Prostate gland (tissue), 2 donors: ENCODE data around the gene MYBPH.

Experiments
- POLR2AphosphoS5 ChIP-seq: sonication (generic); formaldehyde crosslinking; IDR thresholded peaks from one replicate; pipeline ENCODE4 v1.6.1; 2017; ENCODE audit warnings: antibody characterized with exemption
- TF ChIP-seq, protein P1 (sequence below), 4 experiments: fragments of 200-600 bp in 2 of 4; fragments of 450-650 bp in 2 of 4; sonication (generic) in 2 of 4; IDR thresholded peaks; 1 replicate in 3 of 4; 2 replicates in 1 of 4; pipeline ENCODE4 v1.5.1; 2016 to 2019; ENCODE audit warnings: antibody characterized with exemption in 4 of 4, mild to moderate bottlenecking in 2 of 4, moderate library complexity in 2 of 4

DNA sequence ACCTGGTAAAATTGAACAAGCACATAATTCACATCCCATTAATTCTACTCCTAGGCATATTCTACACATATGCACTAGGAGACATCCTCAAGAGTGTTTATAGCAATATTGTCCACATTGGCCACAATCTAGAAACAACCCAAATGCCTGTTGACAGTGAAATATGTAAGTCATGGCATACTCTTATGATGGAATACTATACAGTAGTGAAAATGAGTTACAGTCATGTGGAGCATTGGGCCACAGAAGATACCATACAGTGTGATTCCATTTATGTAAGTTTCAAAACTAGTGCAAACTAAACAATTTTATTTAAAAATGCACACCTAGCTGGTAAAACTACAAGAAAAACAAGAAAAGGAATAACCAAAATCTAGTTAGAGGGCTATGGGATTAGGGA is 34.7 kb upstream of the MYBPH start:
- TF ChIP-seq, protein P1, sequence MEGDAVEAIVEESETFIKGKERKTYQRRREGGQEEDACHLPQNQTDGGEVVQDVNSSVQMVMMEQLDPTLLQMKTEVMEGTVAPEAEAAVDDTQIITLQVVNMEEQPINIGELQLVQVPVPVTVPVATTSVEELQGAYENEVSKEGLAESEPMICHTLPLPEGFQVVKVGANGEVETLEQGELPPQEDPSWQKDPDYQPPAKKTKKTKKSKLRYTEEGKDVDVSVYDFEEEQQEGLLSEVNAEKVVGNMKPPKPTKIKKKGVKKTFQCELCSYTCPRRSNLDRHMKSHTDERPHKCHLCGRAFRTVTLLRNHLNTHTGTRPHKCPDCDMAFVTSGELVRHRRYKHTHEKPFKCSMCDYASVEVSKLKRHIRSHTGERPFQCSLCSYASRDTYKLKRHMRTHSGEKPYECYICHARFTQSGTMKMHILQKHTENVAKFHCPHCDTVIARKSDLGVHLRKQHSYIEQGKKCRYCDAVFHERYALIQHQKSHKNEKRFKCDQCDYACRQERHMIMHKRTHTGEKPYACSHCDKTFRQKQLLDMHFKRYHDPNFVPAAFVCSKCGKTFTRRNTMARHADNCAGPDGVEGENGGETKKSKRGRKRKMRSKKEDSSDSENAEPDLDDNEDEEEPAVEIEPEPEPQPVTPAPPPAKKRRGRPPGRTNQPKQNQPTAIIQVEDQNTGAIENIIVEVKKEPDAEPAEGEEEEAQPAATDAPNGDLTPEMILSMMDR (IDR thresholded peaks at IDR 0.05), result no peak
- TF ChIP-seq POLR2AphosphoS5, result no peak
